OCI-LY3 (cell line): ENCODE data around the gene COL4A1.

ENCODE experiments used
- EZH2phosphoT487 ChIP-seq: fragments of 200-600 bp; shearing (Covaris generic); IDR thresholded peaks from 2 replicates; pipeline ENCODE4 v1.6.1; 2018; ENCODE audit warnings: antibody characterized with exemption, mixed run types, low read depth
- TF ChIP-seq, protein P1 (sequence below): fragments of 200-600, 300-600 bp; sonication (generic); IDR thresholded peaks from 2 replicates; pipeline ENCODE4 v1.5.1; 2014; ENCODE audit warnings: antibody characterized with exemption, low read length, low read depth

DNA sequence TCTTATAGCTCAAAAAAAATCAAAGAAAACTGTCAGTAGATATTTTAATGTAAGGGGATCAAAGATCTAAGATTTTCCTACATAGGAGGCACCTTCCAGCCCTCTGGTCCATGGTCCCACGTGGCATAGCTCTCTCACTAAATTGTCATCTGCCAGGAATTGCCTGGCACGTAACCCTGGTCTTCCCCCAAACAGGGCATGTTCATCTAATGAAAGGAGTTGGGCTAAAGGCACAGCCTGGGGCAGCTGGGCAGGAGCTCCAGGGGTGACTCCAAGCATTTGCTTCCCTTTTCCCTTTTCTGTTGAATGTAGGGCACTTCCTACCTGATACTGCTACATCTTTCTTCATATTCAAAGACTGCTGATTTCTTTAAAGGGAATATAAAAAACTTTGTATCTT, 148.7 kb downstream of the COL4A1 start:
- TF ChIP-seq, protein P1, sequence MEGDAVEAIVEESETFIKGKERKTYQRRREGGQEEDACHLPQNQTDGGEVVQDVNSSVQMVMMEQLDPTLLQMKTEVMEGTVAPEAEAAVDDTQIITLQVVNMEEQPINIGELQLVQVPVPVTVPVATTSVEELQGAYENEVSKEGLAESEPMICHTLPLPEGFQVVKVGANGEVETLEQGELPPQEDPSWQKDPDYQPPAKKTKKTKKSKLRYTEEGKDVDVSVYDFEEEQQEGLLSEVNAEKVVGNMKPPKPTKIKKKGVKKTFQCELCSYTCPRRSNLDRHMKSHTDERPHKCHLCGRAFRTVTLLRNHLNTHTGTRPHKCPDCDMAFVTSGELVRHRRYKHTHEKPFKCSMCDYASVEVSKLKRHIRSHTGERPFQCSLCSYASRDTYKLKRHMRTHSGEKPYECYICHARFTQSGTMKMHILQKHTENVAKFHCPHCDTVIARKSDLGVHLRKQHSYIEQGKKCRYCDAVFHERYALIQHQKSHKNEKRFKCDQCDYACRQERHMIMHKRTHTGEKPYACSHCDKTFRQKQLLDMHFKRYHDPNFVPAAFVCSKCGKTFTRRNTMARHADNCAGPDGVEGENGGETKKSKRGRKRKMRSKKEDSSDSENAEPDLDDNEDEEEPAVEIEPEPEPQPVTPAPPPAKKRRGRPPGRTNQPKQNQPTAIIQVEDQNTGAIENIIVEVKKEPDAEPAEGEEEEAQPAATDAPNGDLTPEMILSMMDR: no peak
- TF ChIP-seq EZH2phosphoT487: no peak
